GM19023 (cell line): ENCODE results near the gene RHOBTB1.
"Not testable (repeated sequence)": the region's sequence is repeated elsewhere in the genome, so short reads cannot be mapped to it uniquely, and the experiment has no call there.

Experiments used
- ATAC-seq: cut with Tn5 transposase; IDR thresholded peaks from one replicate; pipeline ENCODE4 v1.9.1; 2021; ENCODE audit warnings: mild to moderate bottlenecking, moderate library complexity; ENCODE audit not compliant: unreplicated experiment

Gene RHOBTB1

GRCh38 chr10:60908031-60908430 is 36.0 kb downstream of the RHOBTB1 start:
- ATAC-seq: no peak

GRCh38 chr10:60907236-60907635 is 36.7 kb downstream of the RHOBTB1 start:
- no peak for ATAC-seq

GRCh38 chr10:60906825-60907224 is 37.2 kb downstream of the RHOBTB1 start:
- not testable (repeated sequence) for ATAC-seq

- ATAC-seq: no peak
These were observed 37.6 kb downstream of the RHOBTB1 start for GRCh38 chr10:60906411-60906810.

GRCh38 chr10:60905580-60905979 is 38.4 kb downstream of the RHOBTB1 start:
- ATAC-seq: no peak

GRCh38 chr10:60903096-60903495 is 40.9 kb downstream of the RHOBTB1 start:
- no peak for ATAC-seq

- ATAC-seq: no peak
These were observed 42.3 kb downstream of the RHOBTB1 start for GRCh38 chr10:60901561-60902235.

GRCh38 chr10:60899266-60899665 is 44.7 kb downstream of the RHOBTB1 start:
- no peak for ATAC-seq

- no peak for ATAC-seq
These were observed 45.7 kb downstream of the RHOBTB1 start for GRCh38 chr10:60898321-60898720.

GRCh38 chr10:60896810-60897209 is 47.2 kb downstream of the RHOBTB1 start:
- ATAC-seq: no peak

GRCh38 chr10:60896033-60896432 is 48.0 kb downstream of the RHOBTB1 start:
- no peak for ATAC-seq

- no peak for ATAC-seq
These were observed 49.2 kb downstream of the RHOBTB1 start for GRCh38 chr10:60894786-60895185.

- no peak for ATAC-seq
These were observed 50.8 kb downstream of the RHOBTB1 start for GRCh38 chr10:60893231-60893630.

- no peak for ATAC-seq
These were observed 51.4 kb downstream of the RHOBTB1 start for GRCh38 chr10:60892571-60892970.

GRCh38 chr10:60890811-60891210 is 53.2 kb downstream of the RHOBTB1 start:
- ATAC-seq: no peak

- ATAC-seq: peak; percentile 58
These were observed 60.8 kb downstream of the RHOBTB1 start for GRCh38 chr10:60883187-60883586.

- no peak for ATAC-seq
These were observed 65.8 kb downstream of the RHOBTB1 start for GRCh38 chr10:60878224-60878623.

GRCh38 chr10:60877777-60878120 is 66.2 kb downstream of the RHOBTB1 start:
- ATAC-seq: no peak

GRCh38 chr10:60877061-60877776 is 66.8 kb downstream of the RHOBTB1 start:
- ATAC-seq: no peak

- no peak for ATAC-seq
These were observed 70.2 kb downstream of the RHOBTB1 start for GRCh38 chr10:60873758-60874157.

GRCh38 chr10:60872451-60872850 is 71.5 kb downstream of the RHOBTB1 start:
- no peak for ATAC-seq

- no peak for ATAC-seq
These were observed 72.8 kb downstream of the RHOBTB1 start for GRCh38 chr10:60871215-60871614.

GRCh38 chr10:60870803-60871202 is 73.2 kb downstream of the RHOBTB1 start:
- no peak for ATAC-seq
